Measurements from ENCODE around the gene NCLN.

NCLN gene

GRCh38 chr19:3203805-3204645, 18.3 kb downstream of the NCLN start:
- no peak for FAIRE-seq
- no peak for DNase-seq (ENCODE audit: insufficient read length, low spot score)
- TF ChIP-seq PAX5 (IDR thresholded peaks at IDR 0.05; ENCODE audit: insufficient read depth, low read length, severe bottlenecking) = no peak
- no peak for TF ChIP-seq POLR2A (IDR thresholded peaks at IDR 0.05; ENCODE audit: low read depth, low read length)
- no peak for TF ChIP-seq POU2F2 (IDR thresholded peaks at IDR 0.05; ENCODE audit: low read depth, low read length)
- no peak for TF ChIP-seq TAF1 (IDR thresholded peaks at IDR 0.05; ENCODE audit: low read depth, low read length)
- TF ChIP-seq SPI1 (IDR thresholded peaks at IDR 0.05; ENCODE audit: low read depth, low read length) = no peak
- TF ChIP-seq POLR2AphosphoS5 (IDR thresholded peaks at IDR 0.05; ENCODE audit: low read depth, low read length) = no peak

GRCh38 chr19:3204646-3205275, 19.0 kb downstream of the NCLN start:
- FAIRE-seq (no peak), DNase-seq (ENCODE audit: insufficient read length, low spot score) (no peak)
- TF ChIP-seq POU2F2 (IDR thresholded peaks at IDR 0.05; ENCODE audit: low read depth, low read length) (no peak), PAX5 (IDR thresholded peaks at IDR 0.05; ENCODE audit: insufficient read depth, low read length, severe bottlenecking) (no peak), POLR2A (IDR thresholded peaks at IDR 0.05; ENCODE audit: low read depth, low read length) (no peak), TAF1 (IDR thresholded peaks at IDR 0.05; ENCODE audit: low read depth, low read length) (no peak)

GRCh38 chr19:3206216-3206953, 20.7 kb downstream of the NCLN start:
- no peak for TF ChIP-seq POLR2AphosphoS5 (IDR thresholded peaks at IDR 0.05; ENCODE audit: low read depth, low read length)
- TF ChIP-seq PAX5 (IDR thresholded peaks at IDR 0.05; ENCODE audit: insufficient read depth, low read length, severe bottlenecking) = no peak
- no peak for TF ChIP-seq TAF1 (IDR thresholded peaks at IDR 0.05; ENCODE audit: low read depth, low read length)
- no peak for TF ChIP-seq POLR2A (IDR thresholded peaks at IDR 0.05; ENCODE audit: low read depth, low read length)
- TF ChIP-seq POU2F2 (IDR thresholded peaks at IDR 0.05; ENCODE audit: low read depth, low read length) = no peak
- TF ChIP-seq SPI1 (IDR thresholded peaks at IDR 0.05; ENCODE audit: low read depth, low read length) = no peak
- no peak for FAIRE-seq
- DNase-seq (ENCODE audit: insufficient read length, low spot score) = no peak

- DNase-seq (ENCODE audit: insufficient read length, low spot score) (no peak), FAIRE-seq (no peak)
- TF ChIP-seq POLR2AphosphoS5 (IDR thresholded peaks at IDR 0.05; ENCODE audit: low read depth, low read length) (no peak), TAF1 (IDR thresholded peaks at IDR 0.05; ENCODE audit: low read depth, low read length) (no peak)
Observed at GRCh38 chr19:3207461-3208242, 21.9 kb downstream of the NCLN start.

- no peak for TF ChIP-seq POLR2AphosphoS5 (IDR thresholded peaks at IDR 0.05; ENCODE audit: low read depth, low read length)
- no peak for TF ChIP-seq PAX5 (IDR thresholded peaks at IDR 0.05; ENCODE audit: insufficient read depth, low read length, severe bottlenecking)
- no peak for TF ChIP-seq POU2F2 (IDR thresholded peaks at IDR 0.05; ENCODE audit: low read depth, low read length)
- TF ChIP-seq SPI1 (IDR thresholded peaks at IDR 0.05; ENCODE audit: low read depth, low read length) = no peak
- TF ChIP-seq POLR2A (IDR thresholded peaks at IDR 0.05; ENCODE audit: low read depth, low read length) = no peak
- no peak for TF ChIP-seq TAF1 (IDR thresholded peaks at IDR 0.05; ENCODE audit: low read depth, low read length)
- no peak for FAIRE-seq
- no peak for DNase-seq (ENCODE audit: insufficient read length, low spot score)
Observed at GRCh38 chr19:3208317-3209207, 22.8 kb downstream of the NCLN start.

- TF ChIP-seq POLR2A (IDR thresholded peaks at IDR 0.05; ENCODE audit: low read depth, low read length) = no peak
- TF ChIP-seq POLR2AphosphoS5 (IDR thresholded peaks at IDR 0.05; ENCODE audit: low read depth, low read length) = no peak; the same call in 1 of the 2 replicates
- TF ChIP-seq TAF1 (IDR thresholded peaks at IDR 0.05; ENCODE audit: low read depth, low read length) = no peak
- TF ChIP-seq SPI1 (IDR thresholded peaks at IDR 0.05; ENCODE audit: low read depth, low read length) = no peak
- TF ChIP-seq PAX5 (IDR thresholded peaks at IDR 0.05; ENCODE audit: insufficient read depth, low read length, severe bottlenecking) = no peak
- TF ChIP-seq POU2F2 (IDR thresholded peaks at IDR 0.05; ENCODE audit: low read depth, low read length) = no peak
- peak; percentile 93 for FAIRE-seq
- peak; percentile 92 for DNase-seq (ENCODE audit: insufficient read length, low spot score)
Observed at GRCh38 chr19:3210347-3211017, 24.8 kb downstream of the NCLN start.

- no peak for FAIRE-seq
- DNase-seq (ENCODE audit: insufficient read length, low spot score) = no peak
- no peak for TF ChIP-seq TAF1 (IDR thresholded peaks at IDR 0.05; ENCODE audit: low read depth, low read length)
- TF ChIP-seq POLR2AphosphoS5 (IDR thresholded peaks at IDR 0.05; ENCODE audit: low read depth, low read length) = no peak
- no peak for TF ChIP-seq SPI1 (IDR thresholded peaks at IDR 0.05; ENCODE audit: low read depth, low read length)
- TF ChIP-seq POU2F2 (IDR thresholded peaks at IDR 0.05; ENCODE audit: low read depth, low read length) = no peak
- TF ChIP-seq POLR2A (IDR thresholded peaks at IDR 0.05; ENCODE audit: low read depth, low read length) = no peak
- no peak for TF ChIP-seq PAX5 (IDR thresholded peaks at IDR 0.05; ENCODE audit: insufficient read depth, low read length, severe bottlenecking)
Observed at GRCh38 chr19:3211191-3211590, 25.5 kb downstream of the NCLN start.

GRCh38 chr19:3213159-3213558, 27.4 kb downstream of the NCLN start:
- DNase-seq (ENCODE audit: insufficient read length, low spot score) = no peak
- TF ChIP-seq PAX5 (IDR thresholded peaks at IDR 0.05; ENCODE audit: insufficient read depth, low read length, severe bottlenecking) = no peak
- no peak for TF ChIP-seq POU2F2 (IDR thresholded peaks at IDR 0.05; ENCODE audit: low read depth, low read length)
- TF ChIP-seq POLR2AphosphoS5 (IDR thresholded peaks at IDR 0.05; ENCODE audit: low read depth, low read length) = no peak
- TF ChIP-seq POLR2A (IDR thresholded peaks at IDR 0.05; ENCODE audit: low read depth, low read length) = no peak
- no peak for TF ChIP-seq SPI1 (IDR thresholded peaks at IDR 0.05; ENCODE audit: low read depth, low read length)
- TF ChIP-seq TAF1 (IDR thresholded peaks at IDR 0.05; ENCODE audit: low read depth, low read length) = no peak

More at GRCh38 chr19:3213159-3213558, 27.4 kb downstream of the NCLN start:
- no peak for FAIRE-seq
